HEK293 (cell line): Measurements from ENCODE around the gene RASL11A.

ENCODE experiments used
- CTCF ChIA-PET: fragments of 350-600 bp; formaldehyde crosslinking; extraction: SDS; loops from one replicate; lab custom pipeline; 2021; ENCODE audit warnings: antibody characterized with exemption; lab: Yijun Ruan, JAX
- POLR2A ChIA-PET: fragments of 300-600 bp; formaldehyde crosslinking; extraction: SDS; loops from one replicate; lab custom pipeline; 2020; ENCODE audit warnings: antibody characterized with exemption, inconsistent platforms; lab: Yijun Ruan, JAX
- H3K27ac ChIP-seq: fragments of 200-500 bp; sonication (Bioruptor generic); 2 replicates; pipeline ENCODE4 v1.5.1; 2014; ENCODE audit warnings: low read depth, low read length, control low read depth, inconsistent platforms; ENCODE audit errors: extremely low read depth
- H3K36me3 ChIP-seq, 2 experiments: fragments of 200-500 bp in 1 of 2; sonication (Bioruptor generic) in 1 of 2; 1 replicate in 1 of 2; 2 replicates in 1 of 2; pipeline ENCODE4 v1.5.1; 2014 to 2017; ENCODE audit warnings: inconsistent platforms in 2 of 2, low read length in 2 of 2; ENCODE audit not compliant: control insufficient read depth in 2 of 2, insufficient read depth in 1 of 2
- H3K4me1 ChIP-seq: fragments of 200-500 bp; sonication (Bioruptor generic); 2 replicates; pipeline ENCODE4 v1.5.1; 2014; ENCODE audit warnings: mild to moderate bottlenecking, low read length, inconsistent platforms; ENCODE audit not compliant: control insufficient read depth, insufficient read depth
- H3K4me3 ChIP-seq: 2 replicates; pipeline ENCODE4 v1.5.1; 2011; ENCODE audit warnings: low read depth, mild to moderate bottlenecking, control low read depth, low read length, moderate library complexity
- H3K9me3 ChIP-seq: fragments of 200-500 bp; sonication (Bioruptor generic); 2 replicates; pipeline ENCODE4 v1.5.1; 2014; ENCODE audit warnings: low read depth, low read length, inconsistent platforms; ENCODE audit not compliant: control insufficient read depth, insufficient read depth
- IKZF3 ChIP-seq: fragments of 450-650 bp; IDR thresholded peaks from 2 replicates; pipeline ENCODE4 v1.5.0; 2018; ENCODE audit warnings: missing biosample characterization, mild to moderate bottlenecking, missing genetic modification characterization, moderate library complexity
- KLF1 ChIP-seq: fragments of 450-650 bp; formaldehyde crosslinking; IDR thresholded peaks from 2 replicates; pipeline ENCODE4 v1.5.1; 2016; ENCODE audit warnings: missing biosample characterization, missing genetic modification characterization
- REST ChIP-seq: fragments of 450-650 bp; formaldehyde crosslinking; IDR thresholded peaks from 2 replicates; pipeline ENCODE4 v1.5.1; 2016; ENCODE audit warnings: missing biosample characterization, missing genetic modification characterization
- ZBTB7A ChIP-seq: fragments of 450-650 bp; formaldehyde crosslinking; IDR thresholded peaks from 2 replicates; pipeline ENCODE4 v1.5.1; 2016; ENCODE audit warnings: low read depth, missing biosample characterization, missing genetic modification characterization
- ZFP3 ChIP-seq: fragments of 450-650 bp; formaldehyde crosslinking; IDR thresholded peaks from 2 replicates; pipeline ENCODE4 v1.5.1; 2016; ENCODE audit warnings: low read depth, missing biosample characterization, missing genetic modification characterization
- ZNF10 ChIP-seq: fragments of 450-650 bp; formaldehyde crosslinking; IDR thresholded peaks from 2 replicates; pipeline ENCODE4 v1.5.1; 2017; ENCODE audit warnings: missing biosample characterization, missing genetic modification characterization
- ZNF184 ChIP-seq: fragments of 450-650 bp; IDR thresholded peaks from 2 replicates; pipeline ENCODE4 v1.5.1; 2018; ENCODE audit warnings: missing biosample characterization, mild to moderate bottlenecking, missing genetic modification characterization
- ZNF239 ChIP-seq: fragments of 450-650 bp; formaldehyde crosslinking; IDR thresholded peaks from 2 replicates; pipeline ENCODE4 v1.5.1; 2016; ENCODE audit warnings: missing biosample characterization, missing genetic modification characterization
- ZNF362 ChIP-seq: fragments of 450-650 bp; formaldehyde crosslinking; IDR thresholded peaks from 2 replicates; pipeline ENCODE4 v1.5.1; 2016; ENCODE audit warnings: missing biosample characterization, missing genetic modification characterization
- ZNF366 ChIP-seq: fragments of 450-650 bp; formaldehyde crosslinking; conservative IDR thresholded peaks from 2 replicates; pipeline ENCODE4 v1.5.1; 2016; ENCODE audit warnings: missing biosample characterization, missing genetic modification characterization
- ZNF423 ChIP-seq: fragments of 450-650 bp; formaldehyde crosslinking; IDR thresholded peaks from 2 replicates; pipeline ENCODE4 v1.5.1; 2016; ENCODE audit warnings: missing biosample characterization, missing genetic modification characterization
- ZNF510 ChIP-seq: fragments of 450-650 bp; formaldehyde crosslinking; IDR thresholded peaks from 2 replicates; pipeline ENCODE4 v1.5.1; 2018; ENCODE audit warnings: mild to moderate bottlenecking, missing genetic modification characterization, missing biosample characterization; ENCODE audit not compliant: insufficient replicate concordance
- ZNF600 ChIP-seq: fragments of 450-650 bp; formaldehyde crosslinking; IDR thresholded peaks from 2 replicates; pipeline ENCODE4 v1.5.1; 2016; ENCODE audit warnings: missing biosample characterization, missing genetic modification characterization
- ZNF776 ChIP-seq: fragments of 450-650 bp; formaldehyde crosslinking; IDR thresholded peaks from 2 replicates; pipeline ENCODE4 v1.5.0; 2017; ENCODE audit warnings: missing biosample characterization, missing genetic modification characterization, borderline replicate concordance
- TF ChIP-seq, protein P1 (sequence below): fragments of 450-650 bp; formaldehyde crosslinking; IDR thresholded peaks from 2 replicates; pipeline ENCODE4 v1.5.1; 2016; ENCODE audit warnings: missing biosample characterization, missing genetic modification characterization
- TF ChIP-seq, protein P2 (sequence below): fragments of 450-650 bp; formaldehyde crosslinking; IDR thresholded peaks from 2 replicates; pipeline ENCODE4 v1.5.1; 2016; ENCODE audit warnings: missing biosample characterization, missing genetic modification characterization
- TF ChIP-seq, protein P3 (sequence below): fragments of 450-650 bp; formaldehyde crosslinking; IDR thresholded peaks from 2 replicates; pipeline ENCODE4 v1.5.1; 2016; ENCODE audit warnings: missing biosample characterization, missing genetic modification characterization

RASL11A gene

DNA sequence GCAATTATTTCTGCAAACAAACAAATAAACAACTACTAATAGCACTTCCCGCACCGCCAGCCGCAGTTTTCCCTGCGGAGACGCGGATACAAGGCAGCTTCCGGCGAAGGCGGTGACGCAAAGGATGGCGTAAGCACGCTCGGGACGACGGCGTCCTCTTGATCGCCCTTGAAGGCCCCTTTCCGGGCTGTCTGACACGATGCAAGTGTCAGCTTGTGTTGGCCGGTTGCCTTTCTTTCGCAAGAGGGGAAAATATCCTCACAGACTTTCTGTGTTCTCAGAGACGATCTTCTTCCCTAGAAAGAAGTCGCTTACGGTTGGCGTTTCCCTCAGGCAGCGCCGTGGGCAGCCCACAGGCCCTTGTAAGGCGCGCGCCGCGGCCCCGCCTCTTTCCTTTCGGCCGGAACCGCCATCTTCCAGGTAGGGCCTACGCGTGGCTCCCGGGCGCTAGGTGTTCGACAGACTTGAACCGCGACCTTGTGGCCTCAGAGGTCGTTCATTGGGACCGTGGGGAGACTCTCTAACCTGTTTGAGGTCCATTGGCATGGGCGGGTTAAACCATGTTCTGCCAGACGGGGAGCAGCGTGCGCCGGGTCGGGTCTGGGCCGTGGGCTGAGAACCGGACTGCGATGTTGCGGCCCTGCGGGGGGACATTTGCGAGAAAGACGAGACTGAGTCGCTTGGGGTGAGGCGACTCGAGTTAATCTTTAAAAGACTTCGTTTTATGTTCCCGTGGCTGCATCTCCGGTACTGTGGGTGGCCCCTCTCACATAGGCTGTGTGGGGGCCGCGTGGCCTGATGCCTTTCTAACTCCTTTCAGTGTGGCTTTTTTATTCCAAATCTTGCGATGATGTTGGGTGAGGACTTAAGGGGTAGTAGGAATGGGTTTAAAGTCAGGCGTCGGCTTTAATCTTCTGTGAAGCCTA, 19.2 kb upstream of the RASL11A start, which contains the start of gene RPL21 (continued):
- TF ChIP-seq REST = peak; percentile 48
- TF ChIP-seq, protein P1, sequence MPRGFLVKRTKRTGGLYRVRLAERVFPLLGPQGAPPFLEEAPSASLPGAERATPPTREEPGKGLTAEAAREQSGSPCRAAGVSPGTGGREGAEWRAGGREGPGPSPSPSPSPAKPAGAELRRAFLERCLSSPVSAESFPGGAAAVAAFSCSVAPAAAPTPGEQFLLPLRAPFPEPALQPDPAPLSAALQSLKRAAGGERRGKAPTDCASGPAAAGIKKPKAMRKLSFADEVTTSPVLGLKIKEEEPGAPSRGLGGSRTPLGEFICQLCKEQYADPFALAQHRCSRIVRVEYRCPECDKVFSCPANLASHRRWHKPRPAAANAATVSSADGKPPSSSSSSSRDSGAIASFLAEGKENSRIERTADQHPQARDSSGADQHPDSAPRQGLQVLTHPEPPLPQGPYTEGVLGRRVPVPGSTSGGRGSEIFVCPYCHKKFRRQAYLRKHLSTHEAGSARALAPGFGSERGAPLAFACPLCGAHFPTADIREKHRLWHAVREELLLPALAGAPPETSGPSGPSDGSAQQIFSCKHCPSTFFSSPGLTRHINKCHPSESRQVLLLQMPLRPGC = no peak
- TF ChIP-seq, protein P2, sequence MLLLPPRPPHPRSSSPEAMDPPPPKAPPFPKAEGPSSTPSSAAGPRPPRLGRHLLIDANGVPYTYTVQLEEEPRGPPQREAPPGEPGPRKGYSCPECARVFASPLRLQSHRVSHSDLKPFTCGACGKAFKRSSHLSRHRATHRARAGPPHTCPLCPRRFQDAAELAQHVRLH = 0 out of 2 replicates have a peak, but pooled peaks have one; percentile 34
- 0 out of 2 replicates have a peak, but pooled peaks have one; percentile 16 for TF ChIP-seq ZNF423 (tag by site-specific recombination)
- TF ChIP-seq, protein P3, sequence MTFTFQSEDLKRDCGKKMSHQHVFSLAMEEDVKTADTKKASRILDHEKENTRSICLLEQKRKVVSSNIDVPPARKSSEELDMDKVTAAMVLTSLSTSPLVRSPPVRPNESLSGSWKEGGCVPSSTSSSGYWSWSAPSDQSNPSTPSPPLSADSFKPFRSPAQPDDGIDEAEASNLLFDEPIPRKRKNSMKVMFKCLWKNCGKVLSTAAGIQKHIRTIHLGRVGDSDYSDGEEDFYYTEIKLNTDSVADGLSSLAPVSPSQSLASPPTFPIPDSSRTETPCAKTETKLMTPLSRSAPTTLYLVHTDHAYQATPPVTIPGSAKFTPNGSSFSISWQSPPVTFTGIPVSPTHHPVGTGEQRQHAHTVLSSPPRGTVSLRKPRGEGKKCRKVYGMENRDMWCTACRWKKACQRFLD (tag by site-specific recombination) = no peak
- TF ChIP-seq ZNF362 (tag by site-specific recombination) = no peak

- Histone ChIP-seq H3K4me3 (peak overlapping the region; percentile 86), H3K4me1 (no peaks in the 10 kb centered on the region), H3K9me3 (no peaks in the 10 kb centered on the region), H3K27ac (peak overlapping the region; percentile 97; the same call in 1 of the 2 replicates), H3K36me3 (peaks cover 13 to 54% of the 10 kb centered on the region in 2 experiments; a peak in 2 of 3 replicates)
- ChIA-PET POLR2A (no interaction called here), CTCF (no interaction called here)
- TF ChIP-seq ZBTB7A (tag by site-specific recombination) (no peak), ZNF366 (no peak), ZNF10 (tag by site-specific recombination) (no peak), ZNF600 (tag by site-specific recombination) (no peak), ZNF184 (tag by site-specific recombination) (no peak), KLF1 (tag by site-specific recombination) (no peak), ZNF239 (tag by site-specific recombination) (no peak), ZNF510 (tag by site-specific recombination) (no peak), ZFP3 (no peak), ZNF776 (no peak), IKZF3 (tag by site-specific recombination) (no peak)
These were observed 18.2 kb upstream of the RASL11A start for GRCh38 chr13:27252467-27252866.
